GM13976 (cell line): ENCODE measurements around the gene DDX39A.

Source experiments
- DNase-seq: peaks from one replicate; pipeline ENCODE4 v3.0.0; 2012; ENCODE audit warnings: low spot score
- CTCF ChIP-seq: IDR thresholded peaks from 2 replicates; pipeline ENCODE4 v1.5.1; 2012; ENCODE audit warnings: borderline replicate concordance, mild to moderate bottlenecking; ENCODE audit not compliant: insufficient read depth; ENCODE audit errors: extremely low read depth, missing control alignments, control extremely low read depth
- in situ Hi-C: fragments of 300-500 bp; cut with MboI; formaldehyde crosslinking; loops from one replicate; pipeline ENCODE4 v1.12.0; 2022; ENCODE audit warnings: low sequenced_read_pairs, mixed read lengths, inconsistent platforms; ENCODE audit not compliant: unreplicated experiment

DDX39A gene

GRCh38 chr19:14394167-14394566, 25.0 kb downstream of the DDX39A start:
- in situ Hi-C loops, result no loop called here
- TF ChIP-seq CTCF, result no peak
- DNase-seq, result no peak

- peak; percentile 4 for DNase-seq
- in situ Hi-C loops, result no loop called here
- TF ChIP-seq CTCF, result no peak
Observed at GRCh38 chr19:14393329-14393728, 25.8 kb downstream of the DDX39A start.

GRCh38 chr19:14391156-14391821, 27.9 kb downstream of the DDX39A start:
- no peak for TF ChIP-seq CTCF
- in situ Hi-C loops, result no loop called here
- DNase-seq, result no peak

- in situ Hi-C loops, result no loop called here
- TF ChIP-seq CTCF, result no peak
- DNase-seq, result no peak
Observed at GRCh38 chr19:14390548-14390947, 28.6 kb downstream of the DDX39A start.

- TF ChIP-seq CTCF, result no peak
- DNase-seq, result peak; percentile 41
- in situ Hi-C loops, result no loop called here
Observed at GRCh38 chr19:14385492-14385891, 33.6 kb downstream of the DDX39A start.

DNA sequence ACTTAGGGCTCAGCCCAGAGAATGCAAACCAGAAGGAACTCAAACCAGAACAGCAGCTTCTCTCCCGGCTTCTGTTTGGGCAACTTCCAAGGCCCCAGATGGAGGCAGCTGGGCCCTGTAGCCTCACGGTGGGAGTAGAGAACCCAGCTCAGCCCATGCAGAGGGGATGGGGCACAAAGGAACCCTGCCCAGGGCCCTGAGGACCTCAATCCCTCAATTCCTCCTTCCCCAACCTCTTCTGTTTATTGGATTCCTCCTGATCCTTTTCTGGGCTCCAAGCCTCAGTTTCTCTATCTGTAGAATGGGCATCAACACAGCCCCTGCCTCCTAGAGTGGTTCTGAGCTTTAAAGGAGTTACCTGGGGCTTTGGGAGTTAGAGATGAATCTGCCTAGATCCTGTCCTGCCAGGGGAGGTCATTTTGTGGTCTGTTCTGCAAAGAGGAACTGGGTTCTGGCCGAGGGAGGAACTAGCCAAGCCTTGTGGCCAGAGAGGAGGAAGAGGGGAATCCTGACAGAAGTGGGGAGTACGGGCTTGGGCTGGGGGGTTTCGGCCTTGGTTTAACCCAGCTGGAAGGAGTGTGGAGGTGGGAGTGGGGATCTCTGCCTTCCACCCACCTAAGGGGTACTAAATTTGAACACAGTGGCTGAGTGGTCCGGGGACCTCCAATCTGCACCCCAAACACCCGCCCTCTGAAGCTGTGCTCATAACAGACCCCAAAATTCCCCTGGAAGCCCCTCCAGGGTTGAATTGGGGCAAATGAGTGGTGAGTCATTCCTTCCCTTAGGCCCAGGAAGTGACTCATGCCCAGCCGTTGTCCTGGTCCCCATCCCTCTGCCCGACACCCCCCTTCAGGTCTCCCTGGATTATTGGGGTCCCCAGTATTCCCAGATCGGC, 35.2 kb downstream of the DDX39A start:
- peak; percentile 76 for DNase-seq
- no peak for TF ChIP-seq CTCF
- in situ Hi-C loops, result no loop called here
